Measurements from ENCODE around the gene ARHGDIB.

Gene ARHGDIB

GRCh38 chr12:14961466-14962152 lies at the start of gene ARHGDIB:
Gene ARHGDIB, minus strand, starts transcription at chr12:14961601. Its CDS starts 10,889 bp downstream, at chr12:14950712.
- CTCF ChIA-PET = interaction anchor here (1.1 to 1.7 kb wide), 2 partner anchors 10 to 35 kb away, joined by 4 to 5 read pairs; no protein-coding TSS in a partner anchor
- peak; percentile 45 for DNase-seq (ENCODE audit: extremely low spot score)
- TF ChIP-seq, protein P1, sequence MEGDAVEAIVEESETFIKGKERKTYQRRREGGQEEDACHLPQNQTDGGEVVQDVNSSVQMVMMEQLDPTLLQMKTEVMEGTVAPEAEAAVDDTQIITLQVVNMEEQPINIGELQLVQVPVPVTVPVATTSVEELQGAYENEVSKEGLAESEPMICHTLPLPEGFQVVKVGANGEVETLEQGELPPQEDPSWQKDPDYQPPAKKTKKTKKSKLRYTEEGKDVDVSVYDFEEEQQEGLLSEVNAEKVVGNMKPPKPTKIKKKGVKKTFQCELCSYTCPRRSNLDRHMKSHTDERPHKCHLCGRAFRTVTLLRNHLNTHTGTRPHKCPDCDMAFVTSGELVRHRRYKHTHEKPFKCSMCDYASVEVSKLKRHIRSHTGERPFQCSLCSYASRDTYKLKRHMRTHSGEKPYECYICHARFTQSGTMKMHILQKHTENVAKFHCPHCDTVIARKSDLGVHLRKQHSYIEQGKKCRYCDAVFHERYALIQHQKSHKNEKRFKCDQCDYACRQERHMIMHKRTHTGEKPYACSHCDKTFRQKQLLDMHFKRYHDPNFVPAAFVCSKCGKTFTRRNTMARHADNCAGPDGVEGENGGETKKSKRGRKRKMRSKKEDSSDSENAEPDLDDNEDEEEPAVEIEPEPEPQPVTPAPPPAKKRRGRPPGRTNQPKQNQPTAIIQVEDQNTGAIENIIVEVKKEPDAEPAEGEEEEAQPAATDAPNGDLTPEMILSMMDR (IDR thresholded peaks at IDR 0.05; ENCODE audit: control extremely low read depth, extremely low read depth, low read depth, missing control alignments) = no peak
- POLR2A ChIA-PET = no interaction called here

GRCh38 chr12:15011162-15011561 lies 49.8 kb upstream of the ARHGDIB start:
- POLR2A ChIA-PET = no interaction called here
- no peak for DNase-seq (ENCODE audit: extremely low spot score)
- CTCF ChIA-PET = interaction anchor here (3.0 kb wide), 1 partner anchor 16 kb away, joined by 11 read pairs; no protein-coding TSS in a partner anchor
- TF ChIP-seq, protein P1 (IDR thresholded peaks at IDR 0.05; ENCODE audit: control extremely low read depth, extremely low read depth, low read depth, missing control alignments) = peak; percentile 10

GRCh38 chr12:15007551-15007950 lies 46.1 kb upstream of the ARHGDIB start:
- TF ChIP-seq, protein P1 (IDR thresholded peaks at IDR 0.05; ENCODE audit: control extremely low read depth, extremely low read depth, low read depth, missing control alignments) = no peak
- DNase-seq (ENCODE audit: extremely low spot score) = no peak
- CTCF ChIA-PET = interaction anchor here (1.2 to 1.5 kb wide), 6 partner anchors 11 to 284 kb away, joined by 3 to 8 read pairs (median 4); no protein-coding TSS in a partner anchor
- POLR2A ChIA-PET = no interaction called here

DNA sequence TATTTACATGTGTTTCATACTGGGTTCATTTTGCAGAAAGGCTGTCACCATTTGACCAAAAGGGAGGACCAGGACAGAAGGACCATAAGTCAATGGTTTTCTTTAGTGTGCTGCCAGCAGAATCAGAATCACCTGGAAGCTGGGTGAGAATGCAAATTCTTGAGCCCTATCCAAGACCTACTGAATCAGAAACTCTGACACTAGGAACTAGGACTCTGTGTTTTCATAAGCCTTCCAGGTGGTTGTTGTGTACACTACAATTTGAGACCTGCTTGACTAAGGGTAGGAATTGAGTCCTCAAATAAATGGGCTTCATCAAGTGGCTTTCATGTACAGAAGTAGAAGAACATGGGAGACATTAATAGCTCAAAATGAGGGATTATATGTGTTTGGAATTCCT lies 43.7 kb upstream of the ARHGDIB start:
- CTCF ChIA-PET = no interaction called here
- POLR2A ChIA-PET = no interaction called here
- TF ChIP-seq, protein P1 (IDR thresholded peaks at IDR 0.05; ENCODE audit: control extremely low read depth, extremely low read depth, low read depth, missing control alignments) = no peak
- no peak for DNase-seq (ENCODE audit: extremely low spot score)

DNA sequence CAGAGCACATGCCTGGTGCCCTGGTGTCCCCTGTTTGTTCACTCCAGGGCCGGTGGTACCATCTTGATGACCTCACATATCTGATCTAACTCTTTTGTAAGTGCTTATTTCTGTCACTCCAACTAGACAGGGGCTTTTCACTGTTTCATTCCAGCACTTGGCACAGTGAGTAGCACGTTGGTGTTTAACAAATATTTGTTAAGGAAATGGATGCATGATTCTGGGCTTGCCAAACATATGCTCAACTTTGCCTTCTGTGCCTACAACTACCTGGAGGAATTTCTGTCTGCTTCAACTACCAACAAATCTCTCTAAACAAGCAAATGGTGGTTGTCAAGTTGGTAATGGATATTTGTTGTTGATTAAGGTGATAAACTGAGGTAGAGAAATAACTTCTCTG lies 43.0 kb upstream of the ARHGDIB start:
- TF ChIP-seq, protein P1 (IDR thresholded peaks at IDR 0.05; ENCODE audit: control extremely low read depth, extremely low read depth, low read depth, missing control alignments) = no peak
- CTCF ChIA-PET = interaction anchor here (1.4 kb wide), 1 partner anchor 10 kb away, joined by 7 read pairs; no protein-coding TSS in a partner anchor
- POLR2A ChIA-PET = no interaction called here
- DNase-seq (ENCODE audit: extremely low spot score) = no peak

- no peak for DNase-seq (ENCODE audit: extremely low spot score)
- CTCF ChIA-PET = interaction anchor here (0.8 to 1.4 kb wide), 2 partner anchors 65 to 220 kb away, joined by 3 to 5 read pairs; partner anchors contain the start of gene RERG
Observed at GRCh38 chr12:15001733-15002382, 40.5 kb upstream of the ARHGDIB start.

More at GRCh38 chr12:15001733-15002382, 40.5 kb upstream of the ARHGDIB start:
- TF ChIP-seq, protein P1 (IDR thresholded peaks at IDR 0.05; ENCODE audit: control extremely low read depth, extremely low read depth, low read depth, missing control alignments) = no peak
- POLR2A ChIA-PET = no interaction called here

All from GM10248 (cell line).